ENCODE data around the gene TMEM154.

DNA sequence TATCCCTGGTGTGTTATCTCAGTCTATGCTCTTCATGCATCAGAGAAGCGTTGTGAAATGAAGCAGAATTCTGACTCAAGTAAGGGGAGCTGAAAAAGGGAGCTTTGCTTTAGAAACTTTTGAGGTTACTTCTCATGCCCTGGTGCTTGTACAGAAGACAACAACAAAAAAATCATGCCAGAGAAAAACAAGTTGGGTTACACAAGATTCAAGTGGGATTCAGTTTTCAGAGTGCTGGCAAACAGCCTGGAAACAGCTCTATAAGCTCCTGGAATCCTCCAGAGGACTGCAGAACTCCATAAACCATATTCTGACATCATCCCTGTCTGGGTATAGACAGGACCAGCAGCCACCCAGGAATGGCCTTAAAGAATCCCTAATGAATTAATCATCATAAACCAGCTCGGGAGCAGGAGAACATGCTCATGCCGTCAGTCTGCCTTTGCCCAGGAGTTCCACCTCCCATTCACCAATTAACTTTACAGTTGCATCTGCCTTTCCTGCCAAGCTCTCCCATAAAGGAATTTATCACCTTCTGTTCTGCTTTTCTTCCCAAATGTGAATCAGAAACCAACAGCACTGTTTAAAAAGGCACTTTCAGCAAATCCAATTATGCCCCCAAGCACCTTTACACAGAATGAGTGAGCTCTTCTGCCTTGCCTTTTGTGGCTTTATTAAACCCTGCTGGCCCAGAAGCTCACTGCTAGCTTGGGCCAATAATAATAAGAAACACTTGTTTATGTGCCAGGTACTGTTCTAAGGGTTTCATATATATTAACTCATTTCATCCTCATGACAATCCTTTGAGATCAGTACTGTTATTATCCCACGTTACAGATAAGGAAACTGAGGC lies 89.4 kb downstream of the TMEM154 start:
- TF ChIP-seq, protein P1, sequence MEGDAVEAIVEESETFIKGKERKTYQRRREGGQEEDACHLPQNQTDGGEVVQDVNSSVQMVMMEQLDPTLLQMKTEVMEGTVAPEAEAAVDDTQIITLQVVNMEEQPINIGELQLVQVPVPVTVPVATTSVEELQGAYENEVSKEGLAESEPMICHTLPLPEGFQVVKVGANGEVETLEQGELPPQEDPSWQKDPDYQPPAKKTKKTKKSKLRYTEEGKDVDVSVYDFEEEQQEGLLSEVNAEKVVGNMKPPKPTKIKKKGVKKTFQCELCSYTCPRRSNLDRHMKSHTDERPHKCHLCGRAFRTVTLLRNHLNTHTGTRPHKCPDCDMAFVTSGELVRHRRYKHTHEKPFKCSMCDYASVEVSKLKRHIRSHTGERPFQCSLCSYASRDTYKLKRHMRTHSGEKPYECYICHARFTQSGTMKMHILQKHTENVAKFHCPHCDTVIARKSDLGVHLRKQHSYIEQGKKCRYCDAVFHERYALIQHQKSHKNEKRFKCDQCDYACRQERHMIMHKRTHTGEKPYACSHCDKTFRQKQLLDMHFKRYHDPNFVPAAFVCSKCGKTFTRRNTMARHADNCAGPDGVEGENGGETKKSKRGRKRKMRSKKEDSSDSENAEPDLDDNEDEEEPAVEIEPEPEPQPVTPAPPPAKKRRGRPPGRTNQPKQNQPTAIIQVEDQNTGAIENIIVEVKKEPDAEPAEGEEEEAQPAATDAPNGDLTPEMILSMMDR (IDR thresholded peaks at IDR 0.05; ENCODE audit: low read depth, low read length), result no peak
- TF ChIP-seq POLR2A (IDR thresholded peaks at IDR 0.05; ENCODE audit: extremely low read depth, insufficient read length), result no peak
